Islet of Langerhans (tissue), 1 donor: ENCODE results near the gene FOXD3.
"Not testable (repeated sequence)": the region's sequence is repeated elsewhere in the genome, so short reads cannot be mapped to it uniquely, and the experiment has no call there.

Experiments used
- FAIRE-seq: peaks from one replicate; lab custom pipeline; 2011; peaks lifted over from hg19 to GRCh38; lab: Jason Lieb, UNC

FOXD3 gene

DNA sequence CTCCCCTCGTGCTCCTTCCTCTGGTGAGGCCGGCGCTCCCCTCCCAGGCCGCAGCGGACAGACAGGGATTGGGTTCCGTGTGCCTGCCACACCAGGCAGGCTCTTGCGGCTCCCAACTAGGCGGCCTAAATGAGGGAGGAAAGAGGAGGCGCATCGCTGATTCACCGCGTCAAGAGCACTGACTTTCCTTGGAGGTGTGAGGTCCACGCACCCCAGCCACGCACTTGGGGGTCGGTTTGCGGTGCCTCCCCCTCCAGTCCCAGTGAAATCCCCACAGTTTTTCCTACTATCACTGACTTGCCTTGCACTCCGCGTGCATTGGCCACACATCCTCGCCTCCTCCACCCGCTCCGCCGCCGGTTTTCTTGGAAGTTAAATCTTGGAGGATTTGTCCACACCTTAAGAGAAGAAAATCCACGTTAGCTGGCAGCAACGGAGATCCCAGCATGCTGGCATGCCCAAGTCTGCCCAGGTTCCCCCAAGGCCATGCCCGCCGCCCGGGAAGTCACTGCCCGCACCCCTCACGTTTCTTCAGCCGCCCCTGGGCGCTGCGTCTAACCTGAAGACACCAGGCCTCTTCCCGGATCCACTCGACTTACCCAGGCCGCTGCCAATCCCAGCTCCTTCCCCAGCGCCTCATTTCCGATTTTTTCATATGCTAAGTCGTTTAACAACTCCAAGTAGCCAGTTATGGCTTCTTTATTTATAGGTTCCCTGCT is 1.1 kb upstream of the FOXD3 start:
- FAIRE-seq, result no peak

DNA sequence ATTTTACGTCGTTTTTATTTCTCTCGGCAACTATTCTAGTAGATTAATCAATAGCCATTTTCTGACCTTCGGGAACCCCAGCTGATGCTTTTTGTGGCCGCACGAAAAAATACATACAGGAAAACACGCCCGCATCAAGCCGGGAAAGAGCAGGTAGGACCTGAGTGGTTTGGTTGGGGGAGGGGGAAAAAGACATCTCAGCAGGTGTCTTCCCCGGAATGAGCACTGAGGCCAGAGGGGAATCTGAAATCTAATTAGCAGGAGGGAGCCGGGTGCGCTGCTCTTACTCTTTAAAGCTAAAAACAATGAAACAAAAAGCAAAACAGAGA is 618 bp upstream of the FOXD3 start:
- no peak for FAIRE-seq

GRCh38 chr1:63322944-63323864 is 837 bp downstream of the FOXD3 start:
- no peak for FAIRE-seq

- FAIRE-seq, result no peak
These were observed 1.8 kb downstream of the FOXD3 start for GRCh38 chr1:63323865-63324778.

DNA sequence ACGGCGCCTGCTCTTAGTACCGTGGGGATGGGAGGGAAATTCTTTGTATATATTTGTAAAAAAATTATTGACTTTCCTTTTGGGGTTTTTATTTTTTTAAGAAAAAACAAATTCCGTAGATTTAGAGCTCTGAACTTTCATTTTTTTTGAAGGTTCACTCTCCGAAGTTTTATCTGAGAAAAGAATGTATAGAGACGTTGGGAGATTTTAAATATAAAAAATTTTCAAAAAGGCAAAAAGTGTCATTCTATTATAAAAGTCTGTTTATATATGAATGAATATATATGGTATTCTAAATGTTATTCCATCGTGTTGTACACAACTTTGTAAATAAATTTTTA is 2.4 kb downstream of the FOXD3 start:
- no peak for FAIRE-seq

DNA sequence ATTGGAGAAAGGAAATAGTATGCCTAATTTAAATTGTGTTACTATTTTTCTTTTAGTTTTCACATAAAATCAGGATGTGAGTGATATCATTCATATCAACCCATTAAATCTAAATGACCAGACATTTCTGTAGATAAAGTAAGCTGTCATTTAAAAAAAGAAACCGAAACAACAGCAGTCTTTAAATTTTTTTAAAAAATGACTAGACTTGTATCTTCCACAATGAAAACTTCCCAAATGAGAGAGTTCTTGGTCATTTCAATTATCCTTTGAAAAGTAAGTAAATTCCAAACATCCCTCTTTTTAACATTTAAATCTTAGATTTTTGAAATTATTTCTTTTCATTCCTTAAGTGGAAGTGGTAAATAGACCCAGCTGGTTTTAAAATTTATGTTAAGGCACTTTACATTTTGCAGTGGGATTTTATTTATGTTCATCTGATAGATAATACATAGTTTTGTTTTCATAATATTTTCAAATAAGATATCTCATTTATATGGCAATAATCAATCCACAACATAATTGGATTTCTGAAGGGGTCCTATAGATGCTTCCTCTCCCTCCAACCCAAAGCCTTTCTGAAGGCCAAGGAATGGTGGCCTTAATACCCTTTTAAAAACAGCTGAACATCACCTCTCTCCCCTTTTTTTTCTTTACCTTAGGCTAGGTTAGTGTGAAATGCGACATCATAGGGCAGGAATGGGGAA is 3.1 kb downstream of the FOXD3 start:
- FAIRE-seq, result no peak

GRCh38 chr1:63326106-63326472 is 3.7 kb downstream of the FOXD3 start:
- no peak for FAIRE-seq

DNA sequence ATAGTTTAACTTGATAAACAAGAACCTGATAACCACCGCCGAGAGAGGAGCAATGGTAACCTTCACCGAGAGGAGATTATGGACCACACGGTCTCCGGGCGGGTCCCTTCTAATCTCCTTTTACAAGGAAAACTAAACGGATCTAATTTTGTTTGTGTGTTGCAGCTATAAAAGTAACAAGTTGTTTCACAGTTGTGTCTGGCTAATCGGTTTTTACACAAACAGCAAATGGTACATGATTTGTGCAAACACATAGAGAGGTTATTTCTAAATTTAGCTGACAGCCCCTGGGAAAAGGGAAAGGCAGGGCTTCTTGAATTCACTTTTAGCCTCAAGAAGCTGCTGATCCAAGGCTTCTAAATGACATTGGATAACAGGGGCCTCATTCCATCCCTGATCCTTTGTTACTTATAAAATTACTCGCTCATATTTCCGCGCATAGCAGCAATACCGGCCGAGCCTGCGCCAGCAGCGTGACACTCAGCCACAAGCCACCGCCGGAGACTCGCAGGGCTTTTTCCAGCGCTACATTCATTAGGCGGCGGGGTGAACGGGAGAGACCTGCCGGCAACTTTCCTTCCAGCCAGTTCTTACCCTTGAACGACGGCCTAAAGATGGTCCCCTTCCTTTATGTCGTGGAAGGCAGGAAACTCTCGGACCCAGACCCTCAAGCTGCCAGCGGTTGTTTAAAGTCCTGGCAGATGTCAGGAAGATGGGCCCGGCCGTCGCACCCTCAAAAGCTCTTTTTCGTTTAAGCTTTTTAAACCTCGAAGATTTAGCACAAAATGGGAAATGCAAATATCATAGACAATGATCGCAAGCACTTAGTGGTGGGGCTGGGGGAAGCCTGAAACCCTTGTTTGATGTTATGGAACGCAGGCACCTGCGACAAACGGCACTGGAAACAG is 4.4 kb downstream of the FOXD3 start:
- FAIRE-seq, result no peak

- no peak for FAIRE-seq
These were observed 5.2 kb downstream of the FOXD3 start for GRCh38 chr1:63327417-63328054.

- no peak for FAIRE-seq
These were observed 5.8 kb downstream of the FOXD3 start for GRCh38 chr1:63328122-63328521.

GRCh38 chr1:63328781-63329180 is 6.4 kb downstream of the FOXD3 start:
- FAIRE-seq, result no peak

- no peak for FAIRE-seq
These were observed 7.4 kb downstream of the FOXD3 start for GRCh38 chr1:63329621-63330330.

- no peak for FAIRE-seq
These were observed 8.1 kb downstream of the FOXD3 start for GRCh38 chr1:63330331-63330916.

GRCh38 chr1:63342402-63342801 is 20.0 kb downstream of the FOXD3 start:
- no peak for FAIRE-seq

- no peak for FAIRE-seq
These were observed 21.6 kb downstream of the FOXD3 start for GRCh38 chr1:63343922-63344321.

GRCh38 chr1:63350320-63350719 is 28.0 kb downstream of the FOXD3 start:
- no peak for FAIRE-seq

- no peak for FAIRE-seq
These were observed 30.4 kb downstream of the FOXD3 start for GRCh38 chr1:63352736-63353135.

- not testable (repeated sequence) for FAIRE-seq
These were observed 33.9 kb downstream of the FOXD3 start for GRCh38 chr1:63356234-63356633.

DNA sequence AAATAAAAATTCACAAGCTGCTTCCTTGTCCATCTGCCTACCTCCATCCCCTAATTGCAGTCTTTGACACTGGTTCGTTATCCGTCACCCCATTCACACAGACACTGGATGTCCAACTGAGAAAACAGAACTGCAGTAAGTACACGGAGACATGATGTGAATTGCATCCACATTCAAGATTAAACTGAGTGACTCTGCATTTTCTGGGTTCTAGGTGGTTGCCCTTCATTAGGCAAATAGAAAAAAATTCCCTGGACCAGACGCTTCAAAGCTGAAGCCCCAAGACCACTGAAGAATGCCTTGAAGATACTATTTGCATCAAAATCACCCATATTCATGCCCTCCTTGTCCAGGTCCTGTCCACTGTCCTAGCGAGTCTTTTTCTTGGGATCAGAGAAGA is 37.2 kb downstream of the FOXD3 start:
- FAIRE-seq, result no peak

DNA sequence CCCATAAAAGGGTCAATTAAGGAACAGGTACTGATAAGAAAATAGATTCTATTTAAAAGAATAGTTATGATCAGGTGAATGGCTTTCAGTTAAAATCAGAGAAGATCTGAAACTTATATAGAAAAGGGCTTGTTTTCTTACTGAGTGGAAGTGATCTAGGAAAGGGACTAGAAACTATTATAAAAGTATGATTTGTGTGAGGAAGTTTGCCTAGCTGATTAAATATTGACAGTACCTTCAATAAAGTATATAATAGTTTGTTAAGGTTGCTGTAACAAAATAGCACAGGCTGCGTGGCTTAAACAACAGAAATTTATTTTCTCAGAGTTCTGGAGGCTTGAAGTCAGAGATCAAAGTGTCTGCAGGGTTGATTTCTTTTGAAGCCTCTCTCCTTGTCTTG is 39.7 kb downstream of the FOXD3 start:
- FAIRE-seq, result no peak
